ENCODE results near the gene ARHGAP26.
"Not testable (repeated sequence)": the region's sequence is repeated elsewhere in the genome, so short reads cannot be mapped to it uniquely, and the experiment has no call there.

The ARHGAP26 gene

GRCh38 chr5:143115381-143115780 is 345.2 kb downstream of the ARHGAP26 start:
- Histone ChIP-seq H3K9ac (ENCODE audit: low read length) (no peak overlapping the region), H3K36me3 (ENCODE audit: control insufficient read depth, insufficient read depth, low read length) (no peaks in the 10 kb centered on the region), H3K27me3 (ENCODE audit: control insufficient read depth, insufficient read depth, low read length) (no peaks in the 10 kb centered on the region), H3K4me1 (ENCODE audit: control insufficient read depth, insufficient read depth, low read length) (no peaks in the 10 kb centered on the region), H3K4me3 (ENCODE audit: low read length) (no peak overlapping the region), H3K9me3 (ENCODE audit: control insufficient read depth, low read length) (no peaks in the 10 kb centered on the region)

GRCh38 chr5:143116814-143117213 is 346.6 kb downstream of the ARHGAP26 start:
- H3K36me3 ChIP-seq (ENCODE audit: control insufficient read depth, insufficient read depth, low read length), result no peaks in the 10 kb centered on the region
- no peak overlapping the region for H3K4me3 ChIP-seq (ENCODE audit: low read length)
- H3K9ac ChIP-seq (ENCODE audit: low read length), result no peak overlapping the region
- no peaks in the 10 kb centered on the region for H3K9me3 ChIP-seq (ENCODE audit: control insufficient read depth, low read length)
- no peaks in the 10 kb centered on the region for H3K27me3 ChIP-seq (ENCODE audit: control insufficient read depth, insufficient read depth, low read length)
- H3K4me1 ChIP-seq (ENCODE audit: control insufficient read depth, insufficient read depth, low read length), result no peaks in the 10 kb centered on the region

GRCh38 chr5:143117821-143118220 is 347.6 kb downstream of the ARHGAP26 start:
- H3K4me1 ChIP-seq (ENCODE audit: control insufficient read depth, insufficient read depth, low read length), result no peaks in the 10 kb centered on the region
- no peaks in the 10 kb centered on the region for H3K27me3 ChIP-seq (ENCODE audit: control insufficient read depth, insufficient read depth, low read length)
- H3K9me3 ChIP-seq (ENCODE audit: control insufficient read depth, low read length), result no peaks in the 10 kb centered on the region
- H3K4me3 ChIP-seq (ENCODE audit: low read length), result no peak overlapping the region
- no peak overlapping the region for H3K9ac ChIP-seq (ENCODE audit: low read length)
- no peaks in the 10 kb centered on the region for H3K36me3 ChIP-seq (ENCODE audit: control insufficient read depth, insufficient read depth, low read length)

GRCh38 chr5:143118222-143118621 is 348.0 kb downstream of the ARHGAP26 start:
- Histone ChIP-seq H3K4me1 (ENCODE audit: control insufficient read depth, insufficient read depth, low read length) (no peaks in the 10 kb centered on the region), H3K27me3 (ENCODE audit: control insufficient read depth, insufficient read depth, low read length) (no peaks in the 10 kb centered on the region), H3K9me3 (ENCODE audit: control insufficient read depth, low read length) (no peaks in the 10 kb centered on the region), H3K4me3 (ENCODE audit: low read length) (no peak overlapping the region), H3K9ac (ENCODE audit: low read length) (no peak overlapping the region), H3K36me3 (ENCODE audit: control insufficient read depth, insufficient read depth, low read length) (no peaks in the 10 kb centered on the region)

- H3K27me3 ChIP-seq (ENCODE audit: control insufficient read depth, insufficient read depth, low read length); H3K9ac ChIP-seq (ENCODE audit: low read length); H3K36me3 ChIP-seq (ENCODE audit: control insufficient read depth, insufficient read depth, low read length); H3K4me3 ChIP-seq (ENCODE audit: low read length); H3K4me1 ChIP-seq (ENCODE audit: control insufficient read depth, insufficient read depth, low read length); H3K9me3 ChIP-seq (ENCODE audit: control insufficient read depth, low read length): not testable (repeated sequence)
Measured at GRCh38 chr5:143118818-143119217, 348.6 kb downstream of the ARHGAP26 start.

- no peak overlapping the region for H3K9ac ChIP-seq (ENCODE audit: low read length)
- no peaks in the 10 kb centered on the region for H3K9me3 ChIP-seq (ENCODE audit: control insufficient read depth, low read length)
- no peaks in the 10 kb centered on the region for H3K27me3 ChIP-seq (ENCODE audit: control insufficient read depth, insufficient read depth, low read length)
- H3K4me3 ChIP-seq (ENCODE audit: low read length), result no peak overlapping the region
- H3K4me1 ChIP-seq (ENCODE audit: control insufficient read depth, insufficient read depth, low read length), result no peaks in the 10 kb centered on the region
- H3K36me3 ChIP-seq (ENCODE audit: control insufficient read depth, insufficient read depth, low read length), result no peaks in the 10 kb centered on the region
Measured at GRCh38 chr5:143119291-143119769, 349.2 kb downstream of the ARHGAP26 start.

- Histone ChIP-seq H3K4me3 (ENCODE audit: low read length) (no peak overlapping the region), H3K36me3 (ENCODE audit: control insufficient read depth, insufficient read depth, low read length) (no peaks in the 10 kb centered on the region), H3K27me3 (ENCODE audit: control insufficient read depth, insufficient read depth, low read length) (no peaks in the 10 kb centered on the region), H3K9ac (ENCODE audit: low read length) (no peak overlapping the region), H3K4me1 (ENCODE audit: control insufficient read depth, insufficient read depth, low read length) (peaks cover 3% of the 10 kb centered on the region), H3K9me3 (ENCODE audit: control insufficient read depth, low read length) (no peaks in the 10 kb centered on the region)
Measured at GRCh38 chr5:143119881-143120341, 349.7 kb downstream of the ARHGAP26 start.

- H3K9me3 ChIP-seq (ENCODE audit: control insufficient read depth, low read length), result no peaks in the 10 kb centered on the region
- no peaks in the 10 kb centered on the region for H3K36me3 ChIP-seq (ENCODE audit: control insufficient read depth, insufficient read depth, low read length)
- no peaks in the 10 kb centered on the region for H3K27me3 ChIP-seq (ENCODE audit: control insufficient read depth, insufficient read depth, low read length)
- H3K4me3 ChIP-seq (ENCODE audit: low read length), result no peak overlapping the region
- H3K9ac ChIP-seq (ENCODE audit: low read length), result no peak overlapping the region
- peaks cover 4% of the 10 kb centered on the region for H3K4me1 ChIP-seq (ENCODE audit: control insufficient read depth, insufficient read depth, low read length)
Measured at GRCh38 chr5:143120460-143121134, 350.4 kb downstream of the ARHGAP26 start.

GRCh38 chr5:143121135-143121475 is 350.9 kb downstream of the ARHGAP26 start:
- no peaks in the 10 kb centered on the region for H3K36me3 ChIP-seq (ENCODE audit: control insufficient read depth, insufficient read depth, low read length)
- H3K9ac ChIP-seq (ENCODE audit: low read length), result no peak overlapping the region
- peaks cover 6% of the 10 kb centered on the region for H3K4me1 ChIP-seq (ENCODE audit: control insufficient read depth, insufficient read depth, low read length)
- no peaks in the 10 kb centered on the region for H3K27me3 ChIP-seq (ENCODE audit: control insufficient read depth, insufficient read depth, low read length)
- H3K4me3 ChIP-seq (ENCODE audit: low read length), result no peak overlapping the region
- H3K9me3 ChIP-seq (ENCODE audit: control insufficient read depth, low read length), result no peaks in the 10 kb centered on the region

GRCh38 chr5:143124593-143124992 is 354.4 kb downstream of the ARHGAP26 start:
- Histone ChIP-seq H3K4me1 (ENCODE audit: control insufficient read depth, insufficient read depth, low read length) (peaks cover 16% of the 10 kb centered on the region), H3K9me3 (ENCODE audit: control insufficient read depth, low read length) (no peaks in the 10 kb centered on the region), H3K9ac (ENCODE audit: low read length) (no peak overlapping the region), H3K36me3 (ENCODE audit: control insufficient read depth, insufficient read depth, low read length) (no peaks in the 10 kb centered on the region), H3K4me3 (ENCODE audit: low read length) (no peak overlapping the region), H3K27me3 (ENCODE audit: control insufficient read depth, insufficient read depth, low read length) (no peaks in the 10 kb centered on the region)

- peaks cover 16% of the 10 kb centered on the region for H3K4me1 ChIP-seq (ENCODE audit: control insufficient read depth, insufficient read depth, low read length)
Measured at GRCh38 chr5:143126174-143127019, 356.2 kb downstream of the ARHGAP26 start.

GRCh38 chr5:143128412-143129071 is 358.4 kb downstream of the ARHGAP26 start:
- no peaks in the 10 kb centered on the region for H3K27me3 ChIP-seq (ENCODE audit: control insufficient read depth, insufficient read depth, low read length)
- no peak overlapping the region for H3K4me3 ChIP-seq (ENCODE audit: low read length)
- H3K9me3 ChIP-seq (ENCODE audit: control insufficient read depth, low read length), result no peaks in the 10 kb centered on the region
- H3K9ac ChIP-seq (ENCODE audit: low read length), result no peak overlapping the region
- peaks cover 16% of the 10 kb centered on the region for H3K4me1 ChIP-seq (ENCODE audit: control insufficient read depth, insufficient read depth, low read length)
- H3K36me3 ChIP-seq (ENCODE audit: control insufficient read depth, insufficient read depth, low read length), result no peaks in the 10 kb centered on the region

More at GRCh38 chr5:143126174-143127019, 356.2 kb downstream of the ARHGAP26 start:
- Histone ChIP-seq H3K36me3 (ENCODE audit: control insufficient read depth, insufficient read depth, low read length) (no peaks in the 10 kb centered on the region), H3K4me3 (ENCODE audit: low read length) (no peak overlapping the region), H3K9me3 (ENCODE audit: control insufficient read depth, low read length) (no peaks in the 10 kb centered on the region), H3K27me3 (ENCODE audit: control insufficient read depth, insufficient read depth, low read length) (no peaks in the 10 kb centered on the region), H3K9ac (ENCODE audit: low read length) (no peak overlapping the region)
